K562 (cell line): ENCODE data around the gene BTBD17. TPM values are rescaled to one million over a fixed set of nuclear protein-coding genes. Genes with fewer than 3 reads are reported as not detected.

Source experiments
- CBX3 ChIP-seq, 2 experiments: IDR thresholded peaks; 1 replicate in 1 of 2; 2 replicates in 1 of 2; pipeline ENCODE4 v1.6.1; 2012; ENCODE audit warnings: inconsistent platforms in 2 of 2, low read length in 2 of 2, borderline replicate concordance in 1 of 2, control low read depth in 1 of 2
- DEAF1 ChIP-seq: fragments of 450-650 bp; formaldehyde crosslinking; IDR thresholded peaks from 2 replicates; pipeline ENCODE4 v1.4.0; 2020; ENCODE audit warnings: mild to moderate bottlenecking, moderate library complexity
- FOXP1 ChIP-seq: sonication (generic); formaldehyde crosslinking; IDR thresholded peaks from 2 replicates; pipeline ENCODE4 v1.8.0; 2022; ENCODE audit warnings: mild to moderate bottlenecking, missing genetic modification reagents
- HIVEP1 ChIP-seq: fragments of 250-450 bp; sonication (Bioruptor Pico); IDR thresholded peaks from 2 replicates; pipeline ENCODE4 v1.4.0; 2020; ENCODE audit warnings: mild to moderate bottlenecking
- MED1 ChIP-seq: sonication (generic); formaldehyde crosslinking; IDR thresholded peaks from 2 replicates; pipeline ENCODE4 v1.8.1; 2023; ENCODE audit warnings: missing genetic modification reagents, borderline replicate concordance
- MNT ChIP-seq, 2 experiments: fragments of 450-650 bp; conservative IDR thresholded peaks; 2 replicates each; pipeline ENCODE4 v1.6.1; 2017; ENCODE audit warnings: mild to moderate bottlenecking in 2 of 2, moderate library complexity in 2 of 2
- POLR2A ChIP-seq: fragments of 450-650 bp; conservative IDR thresholded peaks from 2 replicates; pipeline ENCODE4 v1.6.1; 2016
- RB1 ChIP-seq: fragments of 450-650 bp; IDR thresholded peaks from 2 replicates; pipeline ENCODE4 v1.6.1; 2017; ENCODE audit warnings: low read depth, mild to moderate bottlenecking
- TARDBP ChIP-seq: fragments of 450-650 bp; IDR thresholded peaks from 2 replicates; pipeline ENCODE4 v1.6.1; 2016
- TBP ChIP-seq: optimal IDR thresholded peaks from 2 replicates; pipeline ENCODE3; 2011; ENCODE audit warnings: low read depth, low read length, improper control_type of control experiment
- TFAP4 ChIP-seq: sonication (generic); formaldehyde crosslinking; IDR thresholded peaks from 2 replicates; pipeline ENCODE4 v1.8.0; 2022; ENCODE audit warnings: missing genetic modification reagents, mild to moderate bottlenecking, moderate library complexity, borderline replicate concordance
- ZHX1 ChIP-seq: fragments of 150-350 bp; conservative IDR thresholded peaks from 2 replicates; pipeline ENCODE4 v1.6.1; 2014; ENCODE audit warnings: low read length
- ZKSCAN1 ChIP-seq: fragments of 150-350 bp; IDR thresholded peaks from 2 replicates; pipeline ENCODE4 v1.6.1; 2016; ENCODE audit warnings: low read depth, low read length
- ZNF212 ChIP-seq: fragments of 450-650 bp; formaldehyde crosslinking; IDR thresholded peaks from 2 replicates; pipeline ENCODE4 v1.4.0; 2020; ENCODE audit warnings: mild to moderate bottlenecking
- ZNF324 ChIP-seq: fragments of 250-450 bp; sonication (Bioruptor Pico); IDR thresholded peaks from 2 replicates; pipeline ENCODE4 v1.4.0; 2020; ENCODE audit warnings: mild to moderate bottlenecking
- ZNF609 ChIP-seq: sonication (generic); formaldehyde crosslinking; IDR thresholded peaks from 2 replicates; pipeline ENCODE4 v1.8.1; 2023; ENCODE audit warnings: missing genetic modification reagents, mild to moderate bottlenecking, borderline replicate concordance
- polyA plus RNA-seq, 8 experiments: library from polyadenylated mRNA; depleted of rRNA in 4 of 8; stranded (reverse) in 5 of 8; unstranded in 3 of 8; fragments of >200 nt; fragmentation: Nextera tagmentation in 2 of 8; fragmentation: Illumina TruSeq in 1 of 8; extraction: Ambion mirVana in 2 of 8; extraction: Trizol in 1 of 8; gene quantifications; 2 replicates each; pipeline versions ENCODE4 v1.2.1 to v1.2.3, GENCODE V29; 2011 to 2014; ENCODE audit warnings: inconsistent platforms in 1 of 8, missing spikeins in 1 of 8
- total RNA-seq, 7 experiments: library from RNA; depleted of rRNA in 6 of 7; stranded (reverse); fragments of >200 nt in 6 of 7; fragmentation: Illumina TruSeq in 2 of 7; extraction: Trizol in 2 of 7; gene quantifications; 2 replicates each; pipeline versions ENCODE4 v1.2.1 to v1.2.3, GENCODE V29; 2011 to 2021; ENCODE audit warnings: low replicate concordance in 1 of 7

Gene BTBD17
- total and polyA plus RNA-seq, 9 of the 15 experiments (the other 6 are each of a cell fraction or from before 2014, with no cell fraction given), result not detected

- TF ChIP-seq ZNF324 (no peak), ZKSCAN1 (no peak), TARDBP (no peak), DEAF1 (CRISPR knock-in tag) (peak; percentile 77), TFAP4 (CRISPR knock-in tag) (peak; percentile 20; the same call in 1 of the 2 replicates), FOXP1 (CRISPR knock-in tag) (no peak), POLR2A (no peak), HIVEP1 (CRISPR knock-in tag) (no peak), ZHX1 (no peak), ZNF212 (no peak), RB1 (peak; percentile 62; the same call in 1 of the 2 replicates), ZNF609 (no peak), MNT (conservative IDR thresholded peaks at IDR 0.05) (no peak), MED1 (CRISPR knock-in tag) (0 out of 2 replicates have a peak, but pooled peaks have one; percentile 39), CBX3 (IDR thresholded peaks at IDR 0.05; ENCODE audit: borderline replicate concordance in 1 of 2, low read length in 2 of 2) (no peak), TBP (no peak)
Measured at GRCh38 chr17:74361230-74362068, at the start of gene BTBD17 (continued).
